Thyroid gland (tissue), 4 donors: ENCODE measurements around the gene PRDX5. TPM values are rescaled to one million over a fixed set of nuclear protein-coding genes. Genes with fewer than 3 reads are reported as not detected.
"Not testable (repeated sequence)": the region's sequence is repeated elsewhere in the genome, so short reads cannot be mapped to it uniquely, and the experiment has no call there.

Experiments
- DNase-seq, 2 donors: peaks; one replicate each; pipeline ENCODE4 v3.0.0-alpha.2; 2019
- H3K27ac ChIP-seq, 3 donors: fragments of 200-600 bp; sonication (generic); 1 replicate in 2 of 3; 2 replicates in 1 of 3; pipeline ENCODE4 v1.5.1; 2016 to 2019; ENCODE audit warnings: mild to moderate bottlenecking in 1 of 3, moderate library complexity in 1 of 3
- H3K27me3 ChIP-seq: fragments of 200-600 bp; sonication (generic); one replicate; pipeline ENCODE4 v1.5.1; 2019
- H3K36me3 ChIP-seq, 2 donors: fragments of 200-600 bp; sonication (generic); one replicate each; pipeline ENCODE4 v1.5.1; 2016 to 2019
- H3K4me1 ChIP-seq, 2 donors: fragments of 200-600 bp; sonication (generic); one replicate each; pipeline ENCODE4 v1.5.1; 2017 to 2019
- H3K4me3 ChIP-seq, 3 donors: fragments of 200-600 bp; sonication (generic); replicated peaks in 1 of 3; 1 replicate in 2 of 3; 2 replicates in 1 of 3; pipeline ENCODE4 v1.5.1; 2016; ENCODE audit warnings: mild to moderate bottlenecking in 1 of 3
- H3K9me3 ChIP-seq: fragments of 200-600 bp; sonication (generic); one replicate; pipeline ENCODE4 v1.5.1; 2017
- CTCF ChIP-seq, 6 experiments: fragments of 200-600 bp in 3 of 6; fragments of 450-650 bp in 3 of 6; sonication (generic) in 3 of 6; IDR thresholded peaks; one replicate each; pipeline ENCODE4 v1.5.1; 2016 to 2019; ENCODE audit warnings: antibody characterized with exemption in 6 of 6, mild to moderate bottlenecking in 2 of 6, inconsistent platforms in 1 of 6, moderate library complexity in 1 of 6
- POLR2A ChIP-seq, 2 donors: fragments of 450-650 bp; IDR thresholded peaks; one replicate each; pipeline ENCODE4 v1.6.1; 2017; ENCODE audit warnings: antibody characterized with exemption in 2 of 2, mild to moderate bottlenecking in 2 of 2, moderate library complexity in 1 of 2
- WGBS, 2 donors: methylation state at CpG; one replicate each; pipeline ENCODE4 v1.1.5; 2017; 5-methylcytosine and 5-hydroxymethylcytosine counted together
- intact Hi-C: fragments of 100-400 bp; cut with DNase I; formaldehyde crosslinking; loops from one replicate; pipeline ENCODE4 v1.15.1; 2023
- total RNA-seq, 4 donors: library from RNA; depleted of rRNA; stranded (reverse); fragments of >200 nt; gene quantifications; one replicate each; pipeline ENCODE4 v1.2.3, GENCODE V29; 2016

PRDX5 gene
- total RNA-seq, 4 donors from 2014 or later, result 384 to 962 (median 653) TPM

DNA sequence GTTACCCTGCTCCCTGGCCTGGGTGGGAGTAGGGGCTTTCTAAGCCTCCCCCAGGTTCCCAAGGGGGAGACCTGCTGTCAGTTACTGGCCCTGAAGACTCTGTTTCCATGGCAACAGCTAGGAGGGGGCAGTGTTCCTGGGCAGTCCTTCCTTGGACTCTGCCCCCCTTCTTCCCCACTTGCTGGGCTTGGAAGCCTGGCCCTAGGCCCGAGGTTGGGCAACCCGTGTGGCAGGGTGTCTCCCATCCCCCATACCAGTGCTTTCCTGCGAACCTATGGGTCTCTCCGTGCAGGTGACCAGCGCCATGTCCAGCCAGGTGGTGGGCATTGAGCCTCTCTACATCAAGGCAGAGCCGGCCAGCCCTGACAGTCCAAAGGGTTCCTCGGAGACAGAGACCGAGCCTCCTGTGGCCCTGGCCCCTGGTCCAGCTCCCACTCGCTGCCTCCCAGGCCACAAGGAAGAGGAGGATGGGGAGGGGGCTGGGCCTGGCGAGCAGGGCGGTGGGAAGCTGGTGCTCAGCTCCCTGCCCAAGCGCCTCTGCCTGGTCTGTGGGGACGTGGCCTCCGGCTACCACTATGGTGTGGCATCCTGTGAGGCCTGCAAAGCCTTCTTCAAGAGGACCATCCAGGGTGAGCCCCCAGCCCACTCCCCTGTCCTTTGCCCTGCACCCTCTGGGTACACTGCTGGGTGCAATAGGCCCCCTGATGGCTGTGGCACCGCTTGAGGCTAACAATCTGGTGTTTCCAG is 10.9 kb upstream of the PRDX5 start:
- intact Hi-C loops, result no loop called here
- 70 to 73% methylated on average over 12 to 15 of the region's 15 CpGs for WGBS, 2 donors

DNA sequence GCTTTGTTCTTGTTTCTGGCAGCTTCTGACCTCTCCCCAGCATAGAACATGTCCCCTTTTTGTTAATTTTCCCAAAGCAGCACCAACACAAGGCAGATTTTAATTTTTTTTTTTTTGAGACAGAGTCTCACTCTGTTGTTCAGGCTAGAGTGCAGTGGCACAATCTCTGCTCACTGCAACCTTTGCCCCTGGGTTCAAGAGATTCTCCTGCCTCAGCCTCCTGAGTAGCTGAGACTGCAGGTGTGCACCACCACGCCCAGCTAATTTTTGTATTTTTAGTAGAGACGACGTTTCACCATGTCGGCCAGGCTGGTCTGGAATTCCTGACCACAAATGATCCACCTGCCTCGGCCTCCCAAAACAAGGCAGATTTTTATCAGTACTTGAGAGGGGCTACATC is 10.1 kb upstream of the PRDX5 start:
- 88 to 91% methylated on average over 5 of the region's 5 CpGs for WGBS, 2 donors
- H3K27me3 ChIP-seq, intact Hi-C loops, H3K9me3 ChIP-seq, H3K4me3 ChIP-seq, H3K27ac ChIP-seq, DNase-seq, H3K36me3 ChIP-seq: not testable (repeated sequence)
- peaks cover 16 to 25% of the 10 kb centered on the region in 2 donors for H3K4me1 ChIP-seq

More for the DNA sequence above, 10.9 kb upstream of the PRDX5 start:
- Histone ChIP-seq H3K27me3 (no peaks in the 10 kb centered on the region), H3K36me3 (no peaks in the 10 kb centered on the region), H3K27ac (peak overlapping the region in 2 of 3 donors; percentile 26 to 88), H3K9me3 (no peaks in the 10 kb centered on the region), H3K4me3 (peak overlapping the region in 2 of 3 donors; percentile 31 to 74), H3K4me1 (peaks cover 16 to 25% of the 10 kb centered on the region in 2 donors)
- TF ChIP-seq POLR2A (IDR thresholded peaks at IDR 0.05) (no peak), CTCF (IDR thresholded peaks at IDR 0.05) (no peak)
- peak; percentile 58 to 70 for DNase-seq

- Histone ChIP-seq H3K27me3 (no peaks in the 10 kb centered on the region), H3K27ac (peak overlapping the region in 1 of 3 donors; percentile 50), H3K9me3 (no peaks in the 10 kb centered on the region), H3K4me3 (no peak overlapping the region), H3K36me3 (peaks cover 11 to 23% of the 10 kb centered on the region in 2 donors), H3K4me1 (peaks cover 0 to 6% of the 10 kb centered on the region in 2 donors)
- intact Hi-C loops, result no loop called here
- no peak for TF ChIP-seq POLR2A (IDR thresholded peaks at IDR 0.05)
- 93 to 95% methylated on average over 10 of the region's 10 CpGs for WGBS, 2 donors
- DNase-seq, result no peak
Observed at GRCh38 chr11:64312947-64313346, 5.0 kb upstream of the PRDX5 start.

DNA sequence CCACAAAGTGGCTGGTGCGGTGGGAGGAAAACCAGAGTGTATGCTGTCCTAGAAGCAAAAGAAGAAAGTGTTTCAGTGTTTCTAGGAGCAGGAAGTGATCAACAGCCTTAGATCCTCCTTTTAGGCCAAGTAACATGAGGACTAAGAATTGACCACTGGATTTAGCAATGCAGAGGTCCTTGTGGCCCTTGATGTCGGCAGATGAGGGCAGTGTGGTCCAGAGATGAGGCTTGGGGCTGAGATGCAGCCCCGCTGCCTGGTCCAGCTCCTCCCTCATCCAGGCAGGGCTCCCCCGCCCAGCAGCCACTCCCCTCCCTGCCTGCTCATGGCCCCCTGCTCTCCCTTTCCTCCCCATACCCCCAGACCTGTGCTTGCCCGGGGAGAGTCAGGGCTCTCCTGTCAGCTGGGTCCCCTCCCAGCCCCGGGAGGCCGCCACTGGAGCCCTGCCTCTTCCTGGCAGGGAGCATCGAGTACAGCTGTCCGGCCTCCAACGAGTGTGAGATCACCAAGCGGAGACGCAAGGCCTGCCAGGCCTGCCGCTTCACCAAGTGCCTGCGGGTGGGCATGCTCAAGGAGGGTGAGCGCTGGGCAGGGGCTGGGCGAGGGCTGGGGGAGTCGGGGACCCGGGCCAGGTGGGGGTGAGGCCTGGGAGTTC is 4.3 kb upstream of the PRDX5 start:
- Histone ChIP-seq H3K36me3 (peaks cover 11 to 23% of the 10 kb centered on the region in 2 donors), H3K4me1 (peaks cover 0 to 6% of the 10 kb centered on the region in 2 donors), H3K27me3 (no peaks in the 10 kb centered on the region), H3K4me3 (no peak overlapping the region), H3K27ac (peak overlapping the region in 2 of 3 donors; percentile 24 to 50), H3K9me3 (no peaks in the 10 kb centered on the region)
- no peak for TF ChIP-seq CTCF (IDR thresholded peaks at IDR 0.05)
- TF ChIP-seq POLR2A (IDR thresholded peaks at IDR 0.05), result no peak
- WGBS, 2 donors, result 83 to 86% methylated on average over 15 to 18 of the region's 18 CpGs
- intact Hi-C loops, result no loop called here
- no peak for DNase-seq

GRCh38 chr11:64314146-64314804 is 3.6 kb upstream of the PRDX5 start:
- TF ChIP-seq CTCF (IDR thresholded peaks at IDR 0.05), result no peak
- no peak for TF ChIP-seq POLR2A (IDR thresholded peaks at IDR 0.05)
- intact Hi-C loops, result no loop called here
- Histone ChIP-seq H3K4me1 (peaks cover 6 to 13% of the 10 kb centered on the region in 2 donors), H3K27me3 (no peaks in the 10 kb centered on the region), H3K27ac (peak overlapping the region in 1 of 3 donors; percentile 24), H3K9me3 (no peaks in the 10 kb centered on the region), H3K36me3 (peaks cover 11 to 23% of the 10 kb centered on the region in 2 donors), H3K4me3 (no peak overlapping the region)
- DNase-seq, result no peak
- 81 to 87% methylated on average over 7 to 19 of the region's 19 CpGs for WGBS, 2 donors
